CD4-positive, CD25-positive, alpha-beta regulatory T cell (primary cell): ENCODE results near the gene GTF3C2. TPM values are rescaled to one million over a fixed set of nuclear protein-coding genes. Genes with fewer than 3 reads are reported as not detected.
A peak's percentile ranks its signal among the peaks of the same experiment; 100 is the strongest.

Source experiments
- ATAC-seq, 2 donors: fragments of 150-1000 bp; cut with Tn5 transposase; one replicate each; pipeline ENCODE4 v1.10.0; 2021; ENCODE audit warnings: low read depth in 2 of 2, moderate number of reproducible peaks in 2 of 2, moderate library complexity in 1 of 2
- DNase-seq, 3 donors: peaks; one replicate each; pipeline versions ENCODE4 v3.0.0 to v3.0.0-alpha.2; 2012 to 2022; ENCODE audit warnings: mixed read lengths in 1 of 3
- H3K27ac ChIP-seq: one replicate; pipeline ENCODE4 v1.7.0; 2013; ENCODE audit warnings: mild to moderate bottlenecking, low read length; ENCODE audit not compliant: insufficient read depth, poor library complexity, severe bottlenecking
- H3K27me3 ChIP-seq: one replicate; pipeline ENCODE4 v1.7.0; 2013; ENCODE audit warnings: low read length; ENCODE audit not compliant: control insufficient read depth, insufficient read depth
- H3K36me3 ChIP-seq: one replicate; pipeline ENCODE4 v1.7.0; 2013; ENCODE audit warnings: mild to moderate bottlenecking, low read length, moderate library complexity; ENCODE audit not compliant: control insufficient read depth, insufficient read depth
- H3K4me1 ChIP-seq: 2 replicates; pipeline ENCODE4 v1.7.0; 2013; ENCODE audit warnings: mild to moderate bottlenecking, low read length; ENCODE audit not compliant: insufficient read depth, control insufficient read depth, poor library complexity, severe bottlenecking
- H3K4me3 ChIP-seq: one replicate; pipeline ENCODE4 v1.7.0; 2013; ENCODE audit warnings: low read depth, mild to moderate bottlenecking, low read length, moderate library complexity
- H3K9me3 ChIP-seq, 2 experiments: 1 replicate in 1 of 2; 2 replicates in 1 of 2; pipeline ENCODE4 v1.7.0; 2013; ENCODE audit warnings: low read length in 2 of 2, mild to moderate bottlenecking in 1 of 2, moderate library complexity in 1 of 2; ENCODE audit not compliant: control insufficient read depth in 2 of 2
- H3K27ac Mint-ChIP-seq, 3 donors: one replicate each; pipeline ENCODE4 v1.8.0; 2020 to 2022; ENCODE audit warnings: mild to moderate bottlenecking in 3 of 3, mixed read lengths in 3 of 3, moderate library complexity in 2 of 3
- H3K27me3 Mint-ChIP-seq: one replicate; pipeline ENCODE4 v1.8.0; 2022; ENCODE audit warnings: mild to moderate bottlenecking, mixed read lengths
- H3K36me3 Mint-ChIP-seq: one replicate; pipeline ENCODE4 v1.8.0; 2020; ENCODE audit warnings: mixed read lengths
- H3K4me1 Mint-ChIP-seq, 4 donors: one replicate each; pipeline ENCODE4 v1.8.0; 2020 to 2022; ENCODE audit warnings: mixed read lengths in 4 of 4, mild to moderate bottlenecking in 1 of 4
- H3K4me3 Mint-ChIP-seq, 4 donors: one replicate each; pipeline ENCODE4 v1.8.0; 2020 to 2022; ENCODE audit warnings: mild to moderate bottlenecking in 4 of 4, mixed read lengths in 4 of 4, moderate library complexity in 3 of 4
- H3K9me3 Mint-ChIP-seq, 7 donors: one replicate each; pipeline ENCODE4 v1.8.0; 2020 to 2022; ENCODE audit warnings: mixed read lengths in 7 of 7, mild to moderate bottlenecking in 3 of 7, moderate library complexity in 2 of 7
- polyA plus RNA-seq, 4 donors: library from polyadenylated mRNA; unstranded; fragments of 300-500 nt; fragmentation: Illumina TruSeq; gene quantifications; one replicate each; pipeline ENCODE4 v1.2.3, GENCODE V29; 2021
- total RNA-seq: library from RNA; stranded (reverse); gene quantifications from one replicate; pipeline ENCODE4 v1.2.3, GENCODE V29; 2022

Gene GTF3C2
- total and polyA plus RNA-seq, 5 donors from 2014 or later = 27.5 to 52.8 (median 35.6) TPM

- H3K36me3 Mint-ChIP-seq = peaks cover 20% of the 10 kb centered on the region
- H3K4me1 ChIP-seq = no peaks in the 10 kb centered on the region
- no peak overlapping the region for H3K4me3 Mint-ChIP-seq
- H3K27me3 Mint-ChIP-seq = no peaks in the 10 kb centered on the region
- H3K27ac Mint-ChIP-seq = no peak overlapping the region
- no peak overlapping the region for H3K27ac ChIP-seq
- no peak for ATAC-seq
- no peaks in the 10 kb centered on the region for H3K27me3 ChIP-seq
- H3K9me3 ChIP-seq = no peaks in the 10 kb centered on the region
- H3K4me3 ChIP-seq = no peak overlapping the region
- no peaks in the 10 kb centered on the region for H3K9me3 Mint-ChIP-seq
- peaks cover 0 to 4% (median under 1%) of the 10 kb centered on the region in 4 donors for H3K4me1 Mint-ChIP-seq
- peaks cover 2% of the 10 kb centered on the region for H3K36me3 ChIP-seq
- no peak for DNase-seq
Observed at GRCh38 chr2:27314709-27315108, 41.9 kb downstream of the GTF3C2 start.

- Histone ChIP-seq H3K4me3 (no peak overlapping the region), H3K9me3 (no peaks in the 10 kb centered on the region), H3K4me1 (no peaks in the 10 kb centered on the region), H3K27me3 (no peaks in the 10 kb centered on the region), H3K36me3 (peaks cover 4% of the 10 kb centered on the region), H3K27ac (no peak overlapping the region)
- Mint-ChIP-seq H3K9me3 (no peaks in the 10 kb centered on the region), H3K4me1 (peaks cover 0 to 7% (median 3%) of the 10 kb centered on the region in 4 donors), H3K4me3 (no peak overlapping the region), H3K27ac (no peak overlapping the region), H3K36me3 (peaks cover 25% of the 10 kb centered on the region), H3K27me3 (no peaks in the 10 kb centered on the region)
- DNase-seq (no peak), ATAC-seq (no peak)
Observed at GRCh38 chr2:27313882-27314645, 42.5 kb downstream of the GTF3C2 start.

- Histone ChIP-seq H3K4me1 (peaks cover 7% of the 10 kb centered on the region), H3K27me3 (no peaks in the 10 kb centered on the region), H3K4me3 (no peak overlapping the region), H3K9me3 (no peaks in the 10 kb centered on the region), H3K27ac (no peak overlapping the region), H3K36me3 (peaks cover 4% of the 10 kb centered on the region)
- Mint-ChIP-seq H3K4me1 (peaks cover 0 to 10% (median 3%) of the 10 kb centered on the region in 4 donors), H3K9me3 (no peaks in the 10 kb centered on the region), H3K36me3 (peaks cover 30% of the 10 kb centered on the region), H3K4me3 (no peak overlapping the region), H3K27me3 (no peaks in the 10 kb centered on the region), H3K27ac (no peak overlapping the region)
- no peak for ATAC-seq
- no peak for DNase-seq
Observed at GRCh38 chr2:27312152-27312551, 44.4 kb downstream of the GTF3C2 start.

GRCh38 chr2:27309651-27310050 lies 46.9 kb downstream of the GTF3C2 start:
- Mint-ChIP-seq H3K36me3 (peaks cover 27% of the 10 kb centered on the region), H3K27ac (no peak overlapping the region), H3K27me3 (peaks cover 9% of the 10 kb centered on the region), H3K4me3 (peak overlapping the region in 1 of 4 donors; percentile 54), H3K9me3 (no peaks in the 10 kb centered on the region), H3K4me1 (peaks cover 0 to 13% (median 3%) of the 10 kb centered on the region in 4 donors)
- Histone ChIP-seq H3K27me3 (no peaks in the 10 kb centered on the region), H3K4me1 (peaks cover 18% of the 10 kb centered on the region), H3K9me3 (no peaks in the 10 kb centered on the region), H3K27ac (no peak overlapping the region), H3K4me3 (no peak overlapping the region), H3K36me3 (peaks cover 4% of the 10 kb centered on the region)
- no peak for ATAC-seq
- DNase-seq = no peak

GRCh38 chr2:27308359-27308881 lies 48.1 kb downstream of the GTF3C2 start, which contains the start of gene UCN:
Gene UCN, minus strand, starts transcription at chr2:27308445. Its CDS starts 550 bp downstream, at chr2:27307895.
- H3K36me3 ChIP-seq = peaks cover 4% of the 10 kb centered on the region
- no peak within 1 kb of the TSS for H3K27ac Mint-ChIP-seq
- H3K27me3 ChIP-seq = no peaks in the 10 kb centered on the region
- peaks cover 0 to 13% (median 5%) of the 10 kb centered on the region in 4 donors for H3K4me1 Mint-ChIP-seq
- no peak for ATAC-seq
- peaks cover 17% of the 10 kb centered on the region for H3K27me3 Mint-ChIP-seq
- H3K4me1 ChIP-seq = peaks cover 18% of the 10 kb centered on the region
- DNase-seq = no peak
- H3K9me3 Mint-ChIP-seq = no peaks in the 10 kb centered on the region
- H3K36me3 Mint-ChIP-seq = peaks cover 27% of the 10 kb centered on the region
- H3K27ac ChIP-seq = no peak within 1 kb of the TSS
- H3K4me3 ChIP-seq = no peak within 1 kb of the TSS
- H3K9me3 ChIP-seq = no peaks in the 10 kb centered on the region
- peak within 1 kb of the TSS in 2 of 4 donors; percentile 54 to 67 for H3K4me3 Mint-ChIP-seq

GRCh38 chr2:27307545-27308358 lies 48.8 kb downstream of the GTF3C2 start:
- no peaks in the 10 kb centered on the region for H3K9me3 ChIP-seq
- no peak overlapping the region for H3K4me3 ChIP-seq
- peak overlapping the region in 1 of 4 donors; percentile 67 for H3K4me3 Mint-ChIP-seq
- H3K36me3 ChIP-seq = peaks cover 4% of the 10 kb centered on the region
- H3K4me1 ChIP-seq = peaks cover 18% of the 10 kb centered on the region
- H3K27me3 ChIP-seq = no peaks in the 10 kb centered on the region
- DNase-seq (no peak), ATAC-seq (no peak)
- H3K36me3 Mint-ChIP-seq = peaks cover 27% of the 10 kb centered on the region
- H3K27me3 Mint-ChIP-seq = peaks cover 19% of the 10 kb centered on the region
- H3K4me1 Mint-ChIP-seq = peaks cover 2 to 15% (median 9%) of the 10 kb centered on the region in 4 donors
- H3K9me3 Mint-ChIP-seq = no peaks in the 10 kb centered on the region
- no peak overlapping the region for H3K27ac Mint-ChIP-seq
- H3K27ac ChIP-seq = no peak overlapping the region

GRCh38 chr2:27307287-27307544 lies 49.3 kb downstream of the GTF3C2 start:
- Mint-ChIP-seq H3K4me1 (peaks cover 3 to 16% (median 10%) of the 10 kb centered on the region in 4 donors), H3K36me3 (peaks cover 22% of the 10 kb centered on the region), H3K27me3 (peaks cover 19% of the 10 kb centered on the region), H3K9me3 (no peaks in the 10 kb centered on the region), H3K27ac (no peak overlapping the region), H3K4me3 (peak overlapping the region in 1 of 4 donors; percentile 67)
- Histone ChIP-seq H3K4me1 (peaks cover 18% of the 10 kb centered on the region), H3K9me3 (no peaks in the 10 kb centered on the region), H3K27me3 (no peaks in the 10 kb centered on the region), H3K36me3 (peaks cover 4% of the 10 kb centered on the region), H3K4me3 (no peak overlapping the region), H3K27ac (no peak overlapping the region)
- DNase-seq (no peak), ATAC-seq (no peak)
